K562 (cell line): Measurements from ENCODE around the gene HIRIP3. TPM values are rescaled to one million over a fixed set of nuclear protein-coding genes. Genes with fewer than 3 reads are reported as not detected.

Experiments
- ATAC-seq: fragments of 200-7000 bp; cut with Tn5 transposase; 3 replicates; pipeline ENCODE4 v1.9.1; 2020; ENCODE audit warnings: moderate library complexity
- BruUV-seq: library from RNA; stranded (reverse); fragments of 400-500 nt; replicated peaks from 2 replicates; lab custom pipeline; 2021; lab: Mats Ljungman, UMichigan
- CTCF ChIA-PET: fragments of 300-600 bp; formaldehyde crosslinking; extraction: SDS; loops from one replicate; lab custom pipeline; 2021; ENCODE audit warnings: low intra/inter-chr PET ratio; lab: Yijun Ruan, JAX
- POLR2A ChIA-PET: fragments of 300-600, 350-650 bp; sonication (Branson Sonifier 250); formaldehyde crosslinking; extraction: SDS; loops from one replicate; lab custom pipeline; 2021; ENCODE audit warnings: antibody characterized with exemption, inconsistent platforms; lab: Yijun Ruan, JAX
- DNase-seq, 4 experiments: peaks; one replicate each; pipeline versions ENCODE4 v3.0.0 to v3.0.0-alpha.2; 2011 to 2018; ENCODE audit warnings: low spot score in 3 of 4, mixed read lengths in 3 of 4; ENCODE audit errors: extremely low read depth in 1 of 4
- FAIRE-seq: peaks from 2 replicates; lab custom pipeline; 2011; peaks lifted over from hg19 to GRCh38; lab: Jason Lieb, UNC
- H2AFZ ChIP-seq: 2 replicates; pipeline ENCODE4 v1.6.0; 2011; ENCODE audit warnings: low read depth, low read length, control low read depth, inconsistent platforms
- H3K27ac ChIP-seq: fragments of 200-600 bp; 3 replicates; pipeline ENCODE4 v1.8.0; 2011; ENCODE audit warnings: low read depth, mild to moderate bottlenecking, control low read depth, inconsistent platforms, low read length, moderate library complexity, mixed read lengths; ENCODE audit errors: extremely low read depth
- H3K27me3 ChIP-seq, 2 experiments: fragments of 300-600 bp in 1 of 2; 2 replicates in 1 of 2; 3 replicates in 1 of 2; pipeline versions ENCODE4 v1.6.0 to v1.8.0; 2011; ENCODE audit warnings: inconsistent platforms in 2 of 2, low read length in 2 of 2, mild to moderate bottlenecking in 1 of 2, mixed read lengths in 1 of 2, moderate library complexity in 1 of 2; ENCODE audit not compliant: control insufficient read depth in 2 of 2, insufficient read depth in 2 of 2
- H3K36me3 ChIP-seq: fragments of 300-600 bp; 3 replicates; pipeline ENCODE4 v1.8.0; 2011; ENCODE audit warnings: mild to moderate bottlenecking, low read length, inconsistent platforms; ENCODE audit not compliant: control insufficient read depth, insufficient read depth
- H3K4me1 ChIP-seq, 2 experiments: fragments of 200-600 bp in 1 of 2; replicated peaks in 1 of 2; 2 replicates in 1 of 2; 3 replicates in 1 of 2; pipeline versions ENCODE4 v1.5.1 to v1.8.0; 2011; ENCODE audit warnings: inconsistent platforms in 2 of 2, low read length in 2 of 2, mild to moderate bottlenecking in 1 of 2, mixed read lengths in 1 of 2, moderate library complexity in 1 of 2; ENCODE audit not compliant: control insufficient read depth in 2 of 2, insufficient read depth in 2 of 2
- H3K4me2 ChIP-seq: 2 replicates; pipeline ENCODE4 v1.6.1; 2011; ENCODE audit warnings: low read length, control low read depth, inconsistent platforms, mixed read lengths; ENCODE audit not compliant: insufficient read depth
- H3K4me3 ChIP-seq: fragments of 200-600 bp; sonication (generic), shearing (Covaris generic); 2 replicates; pipeline ENCODE4 v1.5.1; 2016; ENCODE audit warnings: control low read depth, inconsistent platforms
- H3K79me2 ChIP-seq: fragments of 200-600 bp; 3 replicates; pipeline ENCODE4 v1.8.0; 2011; ENCODE audit warnings: low read length, inconsistent platforms; ENCODE audit not compliant: control insufficient read depth, insufficient read depth
- H3K9ac ChIP-seq, 2 experiments: 2 replicates each; pipeline versions ENCODE4 v1.6.0 to v1.6.1; 2011; ENCODE audit warnings: low read depth in 2 of 2, low read length in 2 of 2, control low read depth in 1 of 2, inconsistent platforms in 1 of 2, mild to moderate bottlenecking in 1 of 2, mixed read lengths in 1 of 2; ENCODE audit not compliant: insufficient read depth in 1 of 2
- H3K9me1 ChIP-seq: one replicate; pipeline ENCODE4 v1.6.0; 2011; ENCODE audit warnings: inconsistent platforms, mild to moderate bottlenecking, low read length, moderate library complexity; ENCODE audit not compliant: control insufficient read depth, insufficient read depth
- H3K9me3 ChIP-seq: replicated peaks from 2 replicates; pipeline ENCODE4 v1.5.1; 2011; ENCODE audit warnings: low read depth, low read length, inconsistent platforms; ENCODE audit not compliant: control insufficient read depth, insufficient read depth
- H4K20me1 ChIP-seq: replicated peaks from 2 replicates; pipeline ENCODE4 v1.6.1; 2011; ENCODE audit warnings: low read length, inconsistent platforms, mixed read lengths; ENCODE audit not compliant: control insufficient read depth, insufficient read depth
- ARID2 ChIP-seq: fragments of 450-650 bp; IDR thresholded peaks from 2 replicates; pipeline ENCODE4 v1.6.1; 2017; ENCODE audit warnings: antibody characterized with exemption, mild to moderate bottlenecking
- DIDO1 ChIP-seq: fragments of 450-650 bp; IDR thresholded peaks from 2 replicates; pipeline ENCODE4 v1.6.1; 2016; ENCODE audit warnings: low read depth, missing biosample characterization, missing genetic modification characterization
- KAT2B ChIP-seq: IDR thresholded peaks from one replicate; pipeline ENCODE4 v1.6.1; 2012; ENCODE audit warnings: low read depth, mild to moderate bottlenecking, control low read depth, inconsistent platforms, low read length, moderate library complexity
- KLF10 ChIP-seq: fragments of 250-450 bp; sonication (Bioruptor Pico); IDR thresholded peaks from 2 replicates; pipeline ENCODE4 v1.6.1; 2021; ENCODE audit warnings: matching md5 sums
- PHF20 ChIP-seq: fragments of 450-650 bp; IDR thresholded peaks from 2 replicates; pipeline ENCODE4 v1.6.1; 2018; ENCODE audit not compliant: partially characterized antibody
- PRDM10 ChIP-seq: fragments of 450-650 bp; IDR thresholded peaks from 2 replicates; pipeline ENCODE4 v1.6.1; 2018; ENCODE audit not compliant: partially characterized antibody
- RNF2 ChIP-seq: sonication (generic); IDR thresholded peaks from 2 replicates; pipeline ENCODE4 v1.6.1; 2016
- SLC30A9 ChIP-seq: fragments of 250-450 bp; sonication (Bioruptor Pico); IDR thresholded peaks from 2 replicates; pipeline ENCODE4 v1.8.0; 2022; ENCODE audit warnings: mild to moderate bottlenecking, moderate library complexity
- TAF9B ChIP-seq: fragments of 450-650 bp; IDR thresholded peaks from 2 replicates; pipeline ENCODE4 v1.6.1; 2018; ENCODE audit warnings: mild to moderate bottlenecking; ENCODE audit not compliant: partially characterized antibody
- U2AF2 ChIP-seq: fragments of 200-400 bp; formaldehyde crosslinking; optimal IDR thresholded peaks from 2 replicates; pipeline ENCODE3; 2017; ENCODE audit warnings: low read depth, mild to moderate bottlenecking, low read length
- ZBTB9 ChIP-seq: fragments of 450-650 bp; formaldehyde crosslinking; IDR thresholded peaks from 2 replicates; pipeline ENCODE4 v1.4.0; 2020; ENCODE audit warnings: mild to moderate bottlenecking, moderate library complexity
- ZNF224 ChIP-seq: sonication (generic); formaldehyde crosslinking; IDR thresholded peaks from 2 replicates; pipeline ENCODE4 v1.8.0; 2022; ENCODE audit warnings: mild to moderate bottlenecking, missing genetic modification reagents
- ZNF280B ChIP-seq: fragments of 250-450 bp; sonication (Bioruptor Pico); IDR thresholded peaks from 2 replicates; pipeline ENCODE4 v1.5.1; 2021; ENCODE audit warnings: mild to moderate bottlenecking
- WGBS: fragments of 100-300 bp; shearing (Covaris generic); methylation state at CpG from one replicate; pipeline ENCODE4 v1.1.6; 2016; ENCODE audit warnings: low coverage, mixed read lengths; ENCODE audit not compliant: insufficient coverage; ENCODE audit errors: missing lambda C conversion rate; 5-methylcytosine and 5-hydroxymethylcytosine counted together
- in situ Hi-C: fragments of 300-500 bp; cut with MboI; formaldehyde crosslinking; loops from 4 replicates; pipeline ENCODE4 v1.15.0; 2018; ENCODE audit warnings: inconsistent platforms, mixed read lengths
- intact Hi-C: fragments of 100-400 bp; cut with micrococcal nuclease; formaldehyde crosslinking; loops from 2 replicates; pipeline ENCODE4 v1.14.2; 2022
- polyA plus RNA-seq, 8 experiments: library from polyadenylated mRNA; depleted of rRNA in 4 of 8; stranded (reverse) in 5 of 8; unstranded in 3 of 8; fragments of >200 nt; fragmentation: Nextera tagmentation in 2 of 8; fragmentation: Illumina TruSeq in 1 of 8; extraction: Ambion mirVana in 2 of 8; extraction: Trizol in 1 of 8; gene quantifications; 2 replicates each; pipeline versions ENCODE4 v1.2.1 to v1.2.3, GENCODE V29; 2011 to 2014; ENCODE audit warnings: inconsistent platforms in 1 of 8, missing spikeins in 1 of 8
- total RNA-seq, 7 experiments: library from RNA; depleted of rRNA in 6 of 7; stranded (reverse); fragments of >200 nt in 6 of 7; fragmentation: Illumina TruSeq in 2 of 7; extraction: Trizol in 2 of 7; gene quantifications; 2 replicates each; pipeline versions ENCODE4 v1.2.1 to v1.2.3, GENCODE V29; 2011 to 2021; ENCODE audit warnings: low replicate concordance in 1 of 7

Gene HIRIP3
- total and polyA plus RNA-seq, 9 of the 15 experiments (the other 6 are each of a cell fraction or from before 2014, with no cell fraction given) = 3.3 to 38.2 (median 18.2) TPM

GRCh38 chr16:29992344-29992967 is 3.0 kb downstream of the HIRIP3 start:
- Histone ChIP-seq H3K4me3 (no peak overlapping the region), H3K27me3 (no peaks in the 10 kb centered on the region), H3K27ac (no peak overlapping the region), H3K9me3 (no peaks in the 10 kb centered on the region), H3K79me2 (peaks cover 15% of the 10 kb centered on the region), H3K4me1 (peaks cover 16 to 55% of the 10 kb centered on the region in 2 experiments; a peak in 4 of 5 replicates), H3K9ac (peak overlapping the region in 1 of 2 experiments; percentile 83; a peak in 2 of 4 replicates), H2AFZ (no peak overlapping the region), H3K9me1 (no peaks in the 10 kb centered on the region), H4K20me1 (no peaks in the 10 kb centered on the region), H3K4me2 (no peak overlapping the region), H3K36me3 (peaks cover 67% of the 10 kb centered on the region; the same call in 2 of the 3 replicates)
- POLR2A ChIA-PET = interaction anchor here (0.6 to 4.2 kb wide), 6 partner anchors 12 to 66 kb away, joined by 3 to 20 read pairs (median 6); no protein-coding TSS in a partner anchor
- ATAC-seq (no peak), DNase-seq (peak in 1 of 4 experiments; percentile 33), FAIRE-seq (peak; percentile 48)
- no TSS peak for BruUV-seq
- TF ChIP-seq SLC30A9 (CRISPR knock-in tag) = no peak
- no peak for TF ChIP-seq U2AF2
- no peak for TF ChIP-seq KLF10 (CRISPR knock-in tag)
- TF ChIP-seq ARID2 = no peak
- TF ChIP-seq KAT2B = no peak
- no peak for TF ChIP-seq ZNF224 (CRISPR knock-in tag)
- no peak for TF ChIP-seq PHF20
- no peak for TF ChIP-seq DIDO1 (tag)
- no peak for TF ChIP-seq ZNF280B (CRISPR knock-in tag)
- TF ChIP-seq RNF2 = no peak
- no peak for TF ChIP-seq TAF9B
- TF ChIP-seq PRDM10 = no peak
- TF ChIP-seq ZBTB9 = no peak
- intact Hi-C loops = no loop called here
- in situ Hi-C loops = no loop called here
- CTCF ChIA-PET = no interaction called here
- WGBS = 55% methylated on average over 7 of the region's 7 CpGs
